BJ (cell line): ENCODE measurements around the gene AOPEP. TPM values are rescaled to one million over a fixed set of nuclear protein-coding genes. Genes with fewer than 3 reads are reported as not detected.

Experiments
- CTCF ChIA-PET: fragments of 350-600 bp; formaldehyde crosslinking; extraction: SDS; loops from one replicate; lab custom pipeline; 2021; ENCODE audit warnings: antibody characterized with exemption, inconsistent platforms; lab: Yijun Ruan, JAX
- POLR2A ChIA-PET: fragments of 300-600 bp; sonication (Branson Sonifier 250); formaldehyde crosslinking; extraction: SDS; loops from one replicate; lab custom pipeline; 2021; ENCODE audit warnings: antibody characterized with exemption; lab: Charles Lee
- DNase-seq: peaks from one replicate; pipeline ENCODE4 v3.0.0-alpha.2; 2011; ENCODE audit warnings: low read depth
- H3K27me3 ChIP-seq: 2 replicates; pipeline ENCODE4 v1.6.0; 2011; ENCODE audit warnings: low read length; ENCODE audit not compliant: control insufficient read depth, insufficient read depth
- H3K36me3 ChIP-seq: 2 replicates; pipeline ENCODE4 v1.5.1; 2011; ENCODE audit warnings: low read length; ENCODE audit not compliant: control insufficient read depth, insufficient read depth
- H3K4me3 ChIP-seq: 2 replicates; pipeline ENCODE4 v1.5.1; 2011; ENCODE audit warnings: low read depth, mild to moderate bottlenecking, control low read depth, low read length
- CTCF ChIP-seq: IDR thresholded peaks from 2 replicates; pipeline ENCODE4 v1.5.1; 2011; ENCODE audit warnings: low read depth, mild to moderate bottlenecking, control low read depth, inconsistent platforms, low read length, moderate library complexity; ENCODE audit not compliant: insufficient read depth
- polyA plus RNA-seq: library from polyadenylated mRNA; depleted of rRNA; stranded (reverse); fragments of >200 nt; gene quantifications from 2 replicates; pipeline ENCODE4 v1.2.3, GENCODE V29; 2011

The AOPEP gene
- polyA plus RNA-seq, 1 experiment: 52.1 TPM

- no peak for TF ChIP-seq CTCF
- no peak for DNase-seq
- Histone ChIP-seq H3K27me3 (no peaks in the 10 kb centered on the region), H3K4me3 (no peak overlapping the region), H3K36me3 (no peaks in the 10 kb centered on the region)
- CTCF ChIA-PET: no interaction called here
- POLR2A ChIA-PET: no interaction called here
These were observed 245.1 kb downstream of the AOPEP start for GRCh38 chr9:94971378-94972131.

GRCh38 chr9:94973451-94973941, 247.0 kb downstream of the AOPEP start:
- H3K36me3 ChIP-seq: peaks cover 2% of the 10 kb centered on the region; the same call in 1 of the 2 replicates
- H3K27me3 ChIP-seq: no peaks in the 10 kb centered on the region
- no peak for TF ChIP-seq CTCF
- POLR2A ChIA-PET: no interaction called here
- no peak overlapping the region for H3K4me3 ChIP-seq
- no peak for DNase-seq
- CTCF ChIA-PET: interaction anchor here (1.2 to 1.9 kb wide), 4 partner anchors 10 to 190 kb away, joined by 3 to 8 read pairs (median 4); no protein-coding TSS in a partner anchor

- Histone ChIP-seq H3K4me3 (no peak overlapping the region), H3K27me3 (no peaks in the 10 kb centered on the region), H3K36me3 (peaks cover 2% of the 10 kb centered on the region)
- DNase-seq: no peak
- ChIA-PET CTCF (interaction anchor here (0.9 to 1.9 kb wide), 4 partner anchors 10 to 191 kb away, joined by 3 to 8 read pairs (median 4); no protein-coding TSS in a partner anchor), POLR2A (no interaction called here)
- TF ChIP-seq CTCF: no peak
These were observed 247.8 kb downstream of the AOPEP start for GRCh38 chr9:94974154-94974879.

GRCh38 chr9:94975480-94975879, 249.0 kb downstream of the AOPEP start:
- no peak for TF ChIP-seq CTCF
- Histone ChIP-seq H3K27me3 (no peaks in the 10 kb centered on the region), H3K36me3 (peaks cover 2% of the 10 kb centered on the region), H3K4me3 (no peak overlapping the region)
- CTCF ChIA-PET: no interaction called here
- POLR2A ChIA-PET: no interaction called here
- DNase-seq: no peak

GRCh38 chr9:94976077-94976476, 249.6 kb downstream of the AOPEP start:
- H3K27me3 ChIP-seq: no peaks in the 10 kb centered on the region
- POLR2A ChIA-PET: no interaction called here
- TF ChIP-seq CTCF: no peak
- CTCF ChIA-PET: no interaction called here
- H3K4me3 ChIP-seq: no peak overlapping the region
- H3K36me3 ChIP-seq: peaks cover 2% of the 10 kb centered on the region
- DNase-seq: no peak
